NCI-H82 (cell line): ENCODE results near the gene B3GALT6.

Experiments used
- DNase-seq: peaks from one replicate; lab custom pipeline; 2025; lab: John Stamatoyannopoulos, UW

Gene B3GALT6

GRCh38 chr1:1231400-1232207, 433 bp upstream of the B3GALT6 start, which contains the start of gene SDF4:
Gene SDF4 (minus strand): TSS chr1:1232001. CDS start chr1:1228772, 3,229 bp downstream.
- peak; percentile 97 for DNase-seq

DNA sequence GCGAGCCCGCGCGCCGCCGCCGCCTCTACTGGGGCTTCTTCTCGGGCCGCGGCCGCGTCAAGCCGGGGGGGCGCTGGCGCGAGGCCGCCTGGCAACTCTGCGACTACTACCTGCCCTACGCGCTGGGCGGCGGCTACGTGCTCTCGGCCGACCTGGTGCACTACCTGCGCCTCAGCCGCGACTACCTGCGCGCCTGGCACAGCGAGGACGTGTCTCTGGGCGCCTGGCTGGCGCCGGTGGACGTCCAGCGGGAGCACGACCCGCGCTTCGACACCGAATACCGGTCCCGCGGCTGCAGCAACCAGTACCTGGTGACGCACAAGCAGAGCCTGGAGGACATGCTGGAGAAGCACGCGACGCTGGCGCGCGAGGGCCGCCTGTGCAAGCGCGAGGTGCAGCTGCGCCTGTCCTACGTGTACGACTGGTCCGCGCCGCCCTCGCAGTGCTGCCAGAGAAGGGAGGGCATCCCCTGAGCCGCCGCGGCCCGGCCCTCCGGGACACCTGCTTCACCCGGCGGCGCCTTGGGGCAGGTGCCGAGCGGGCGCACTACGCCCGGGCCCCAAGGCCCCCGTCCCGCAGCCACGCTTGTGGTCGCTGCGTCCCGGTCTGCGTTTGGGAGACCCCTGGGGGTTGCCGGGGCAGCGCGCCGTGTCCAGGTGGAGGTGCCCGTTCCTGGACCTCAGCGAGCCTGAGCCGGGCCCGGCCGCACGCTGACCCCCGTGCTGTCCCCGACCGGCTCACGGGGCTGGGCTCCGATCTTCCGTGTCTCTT, 944 bp downstream of the B3GALT6 start:
- no peak for DNase-seq

DNA sequence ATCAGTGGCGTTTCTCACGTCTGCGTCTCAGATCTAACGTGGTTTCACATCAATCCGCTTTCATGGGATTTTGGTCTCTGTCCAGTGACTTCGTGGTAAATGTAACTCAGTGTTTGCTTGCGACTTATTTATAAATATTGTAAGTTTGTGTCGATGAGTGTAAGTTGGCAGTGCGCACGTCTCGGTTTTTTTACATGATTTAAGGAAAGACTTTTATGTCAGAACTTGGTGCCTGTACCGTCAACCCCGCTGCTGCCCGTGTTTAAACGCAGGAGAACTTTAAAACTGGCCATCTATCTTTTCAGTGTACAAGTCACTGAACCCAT, 1.5 kb downstream of the B3GALT6 start:
- no peak for DNase-seq

- DNase-seq = no peak
Observed at GRCh38 chr1:1234180-1234808, 2.3 kb downstream of the B3GALT6 start.

DNA sequence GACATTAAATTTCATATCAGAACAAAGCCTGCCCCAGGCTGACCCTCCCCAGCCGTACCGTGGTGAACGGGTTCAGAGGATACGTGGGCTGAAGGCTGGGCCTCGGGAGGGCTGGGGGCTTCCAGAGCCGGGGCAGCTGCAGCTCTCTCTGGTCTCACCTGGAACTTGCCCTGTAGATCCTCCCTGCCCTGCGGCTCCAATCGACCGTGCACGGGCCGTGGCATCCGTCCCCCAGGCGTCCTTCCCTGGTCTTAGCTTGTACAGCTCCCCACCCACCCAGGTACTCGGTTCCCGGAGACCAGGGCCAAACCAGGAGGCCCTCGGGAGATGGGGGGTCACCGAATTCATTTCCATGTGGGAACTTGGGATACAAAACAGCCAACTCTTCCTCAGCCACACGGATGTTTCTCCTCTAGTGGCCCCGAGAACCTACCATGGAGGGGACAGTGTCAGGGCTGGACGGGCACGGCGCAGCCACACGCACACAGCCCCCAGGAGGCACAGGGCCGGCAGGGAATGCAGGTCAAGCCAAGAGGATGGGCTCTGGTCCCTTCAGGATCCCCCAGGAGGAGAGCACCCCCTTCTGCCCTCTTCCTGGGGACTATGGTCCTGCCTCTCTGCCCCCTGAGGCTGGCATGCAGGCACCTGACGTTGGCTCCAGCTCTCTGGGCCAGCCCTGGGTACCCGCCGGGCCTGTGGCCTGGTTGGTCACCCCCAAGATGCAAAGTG, 3.1 kb downstream of the B3GALT6 start:
- DNase-seq = no peak

GRCh38 chr1:1236176-1236763, 4.2 kb downstream of the B3GALT6 start:
- no peak for DNase-seq

DNA sequence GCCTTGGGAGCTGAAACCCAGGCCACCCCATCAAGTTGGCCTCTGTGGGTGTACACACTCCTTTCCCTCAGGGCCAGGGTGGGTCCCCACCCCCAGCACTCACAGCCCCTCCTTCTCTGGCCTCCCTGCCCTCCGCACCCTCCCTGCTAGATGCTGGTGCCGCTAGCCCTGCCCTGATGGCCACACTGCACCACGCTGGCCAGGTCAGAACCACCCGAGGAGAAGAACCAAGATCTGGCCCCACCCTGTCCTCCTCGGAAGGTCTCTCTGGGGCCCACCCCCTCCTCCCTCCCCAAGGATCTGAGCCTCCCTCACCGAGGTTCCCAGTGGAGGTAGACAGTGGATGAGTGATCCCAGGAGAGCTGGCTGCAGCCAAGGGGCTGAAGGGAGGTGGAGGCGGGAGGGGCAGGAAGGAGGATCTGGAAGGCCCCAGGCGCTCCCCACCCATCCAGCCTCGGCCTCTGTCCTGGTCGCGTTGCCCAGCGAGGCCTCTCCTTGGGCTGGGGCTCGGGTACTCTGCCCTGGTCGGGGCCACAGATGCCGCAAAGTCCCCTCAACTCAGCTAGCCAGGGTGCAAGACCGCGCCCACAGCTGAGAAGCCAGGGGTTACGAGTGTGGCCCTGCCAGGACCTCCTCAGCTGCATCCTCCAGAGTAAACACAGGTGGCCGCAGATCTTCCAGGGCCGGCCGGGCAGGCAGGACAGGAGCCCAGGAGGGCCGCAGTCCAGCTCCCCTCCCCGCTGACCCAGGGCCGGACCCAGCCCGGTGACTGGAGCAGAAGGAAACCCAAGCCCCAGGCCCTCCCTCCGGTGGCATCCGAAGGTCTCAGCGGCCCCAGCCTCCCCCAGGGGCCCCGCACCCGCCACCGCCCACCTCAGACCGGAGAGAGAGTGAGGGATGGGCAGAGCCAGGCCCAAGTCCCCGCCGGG, 5.2 kb downstream of the B3GALT6 start:
- DNase-seq = no peak

GRCh38 chr1:1237874-1238701, 6.1 kb downstream of the B3GALT6 start:
- no peak for DNase-seq

DNA sequence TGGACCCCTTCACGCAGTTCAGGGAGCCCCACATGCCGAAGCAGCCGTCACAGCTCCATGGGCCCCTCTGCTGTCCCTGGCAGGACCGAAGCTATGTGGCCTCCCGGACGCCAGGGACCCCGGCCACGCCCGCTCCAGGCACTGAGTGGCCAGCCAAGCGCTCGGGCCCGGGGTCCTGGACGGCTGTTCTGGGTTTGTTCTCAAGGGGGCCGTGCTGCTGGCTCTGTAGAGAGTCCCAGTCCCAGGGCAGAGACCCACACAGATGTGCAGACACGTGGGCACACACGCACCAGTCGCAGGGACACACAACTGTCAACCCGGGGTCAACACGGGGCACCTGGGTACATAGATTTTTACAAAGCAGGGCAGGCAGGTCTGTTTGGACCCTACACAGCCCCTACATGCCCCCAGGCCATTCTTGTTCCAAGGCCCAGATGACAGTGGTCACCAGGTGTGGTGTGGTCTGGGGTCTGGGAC, 6.7 kb downstream of the B3GALT6 start:
- DNase-seq = no peak

DNA sequence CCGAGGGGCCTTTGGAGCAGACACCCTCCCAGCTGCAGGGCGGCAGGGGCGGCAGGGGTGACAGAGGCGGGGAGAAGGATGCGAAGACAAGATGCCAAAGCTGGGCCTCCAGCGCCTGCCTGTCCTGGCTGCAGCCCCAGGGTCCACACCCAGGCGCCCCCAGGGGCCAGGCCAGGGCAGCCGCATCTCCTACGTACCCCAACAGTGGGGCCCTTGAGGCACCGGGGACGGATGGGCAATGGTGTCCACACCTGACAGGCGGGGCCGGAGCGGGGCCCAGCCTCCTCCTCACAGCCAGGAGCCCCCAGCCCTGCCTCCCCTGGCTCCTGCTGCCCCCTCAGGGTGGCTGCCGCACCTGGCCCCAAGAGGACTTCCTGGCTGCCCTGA, 7.2 kb downstream of the B3GALT6 start:
- DNase-seq = no peak

DNA sequence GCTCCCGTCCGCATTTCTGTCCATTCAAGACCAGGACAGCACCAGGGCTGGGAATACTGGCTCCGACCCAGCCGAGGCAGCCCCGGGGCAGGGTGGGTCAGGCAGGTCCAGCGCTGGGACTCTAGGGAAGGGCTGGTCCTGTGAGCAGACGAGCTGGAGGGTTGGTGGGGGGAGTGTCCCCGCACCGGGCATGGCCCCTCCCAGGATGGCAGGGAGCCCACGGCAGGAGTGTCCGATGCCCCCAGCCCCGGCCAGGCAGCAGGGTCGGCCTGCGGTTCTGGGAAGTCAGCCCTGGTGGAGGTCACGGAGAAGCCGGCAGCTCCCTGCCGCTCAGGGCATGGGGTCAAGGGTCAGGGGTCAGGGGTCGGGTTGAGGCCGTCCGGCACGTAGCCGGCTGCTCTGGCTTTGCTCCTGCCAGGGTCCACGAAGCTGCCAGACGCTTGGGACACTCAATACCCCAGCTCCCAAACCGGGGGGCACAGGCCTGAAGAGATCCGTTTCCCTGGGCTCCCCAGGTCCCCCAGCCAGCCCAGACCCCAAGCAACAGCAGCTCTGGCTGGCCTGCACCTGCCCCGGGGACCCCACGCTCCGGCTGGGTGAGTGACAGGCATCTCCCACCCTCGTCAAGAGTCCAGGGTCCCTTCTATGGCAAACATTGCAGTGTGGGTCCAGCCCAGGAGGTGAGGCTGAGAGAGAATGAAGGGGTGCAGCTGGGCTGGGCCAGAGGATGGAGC, 7.7 kb downstream of the B3GALT6 start:
- no peak for DNase-seq

- DNase-seq = no peak
Observed at GRCh38 chr1:1240348-1240732, 8.3 kb downstream of the B3GALT6 start.

DNA sequence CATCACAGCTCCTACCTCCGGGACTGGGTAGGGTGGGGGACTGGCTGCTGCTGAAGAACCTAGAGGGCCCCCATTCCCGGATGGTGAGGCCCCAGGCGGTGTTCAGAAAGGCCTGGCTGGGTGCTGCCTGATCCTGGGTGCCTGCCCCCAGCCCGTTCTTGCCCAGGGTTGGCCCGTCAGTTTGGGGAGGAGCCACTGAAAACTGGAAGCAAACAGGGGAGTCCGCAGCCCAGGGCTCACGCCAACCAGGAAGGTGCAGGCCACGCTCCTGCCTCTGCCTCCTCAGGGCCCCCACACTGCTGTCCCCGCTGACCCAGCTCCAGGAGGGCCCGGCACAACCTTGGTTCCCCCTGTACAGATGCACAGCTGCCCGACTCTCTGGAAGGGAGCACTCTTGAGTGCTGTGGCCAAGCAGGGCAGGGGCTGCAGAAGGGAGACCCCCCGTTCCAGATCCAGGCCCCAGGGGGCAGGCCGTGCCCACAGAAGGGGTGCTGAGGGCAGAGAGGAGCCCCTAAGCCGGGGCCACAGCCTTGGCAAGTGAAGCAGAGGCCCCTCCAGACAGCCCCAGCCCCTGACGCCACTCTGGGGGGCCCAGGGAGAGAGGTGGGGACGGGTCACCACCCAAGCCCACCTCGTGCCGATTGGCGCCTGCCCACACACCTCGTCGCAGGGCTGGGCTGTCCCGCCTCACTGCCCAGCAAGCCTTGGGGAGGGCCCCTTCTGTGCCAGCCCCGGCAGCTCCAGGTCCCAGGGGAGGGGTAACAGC, 9.0 kb downstream of the B3GALT6 start:
- no peak for DNase-seq

GRCh38 chr1:1241588-1242219, 9.7 kb downstream of the B3GALT6 start:
- no peak for DNase-seq

DNA sequence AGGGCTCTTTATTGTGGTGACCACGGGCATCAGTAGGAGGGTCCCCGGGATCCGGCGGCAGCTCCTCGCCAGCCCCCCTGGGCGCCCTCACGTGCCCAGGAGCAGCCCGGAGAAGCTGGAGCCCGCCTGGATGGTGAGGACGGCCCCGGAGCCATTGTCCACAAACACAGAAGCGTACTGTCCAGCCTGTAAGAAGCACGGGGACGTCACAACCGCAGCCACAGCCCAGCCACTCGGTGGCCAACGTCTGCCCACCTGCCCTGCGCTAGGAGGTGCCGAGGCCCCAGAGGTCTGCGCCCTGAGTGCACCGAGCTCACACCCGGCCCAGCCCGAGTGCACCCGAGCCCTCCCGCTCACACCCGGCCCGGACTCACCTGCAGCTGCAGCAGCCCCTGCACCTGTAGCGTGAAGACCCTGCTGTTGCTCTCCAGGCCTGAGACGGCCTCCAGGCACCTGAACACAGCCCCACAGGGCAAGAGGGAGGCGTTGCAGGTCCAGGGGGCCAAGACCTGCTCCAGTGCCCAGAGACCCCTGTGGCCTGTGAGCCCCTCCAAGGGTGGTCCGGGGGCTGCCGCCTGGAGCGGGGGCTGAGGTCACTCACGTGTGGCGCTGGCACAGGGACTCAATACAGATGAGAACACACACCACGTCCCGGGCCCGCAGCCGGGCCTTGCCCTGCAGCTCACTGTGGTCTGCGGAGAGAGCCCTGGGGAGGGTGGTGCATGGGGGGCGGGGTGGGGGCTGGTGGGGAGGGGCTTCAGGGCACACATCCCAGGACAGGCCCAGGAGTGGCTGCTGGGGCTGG, 10.6 kb downstream of the B3GALT6 start:
- no peak for DNase-seq

- DNase-seq = no peak
Observed at GRCh38 chr1:1243266-1243660, 11.2 kb downstream of the B3GALT6 start.

DNA sequence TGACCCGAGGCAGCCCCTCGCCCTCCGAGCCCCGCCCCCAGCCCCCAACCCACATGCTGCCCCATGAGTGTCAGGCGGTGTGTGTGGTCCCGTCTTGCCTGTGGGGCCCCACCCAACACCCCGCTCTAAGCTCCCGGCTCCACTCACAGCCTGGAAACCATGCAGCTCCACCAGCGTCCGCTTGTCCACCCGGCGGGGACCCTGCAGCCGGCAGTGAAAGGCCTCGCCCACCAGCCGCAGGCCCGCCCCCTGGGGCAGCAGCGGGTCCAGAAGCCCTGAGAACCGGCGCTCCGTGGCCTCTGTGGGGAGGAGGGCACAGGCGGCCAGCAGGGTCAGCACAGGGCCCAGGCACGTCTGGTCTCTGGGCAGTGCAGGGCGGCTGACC, 11.8 kb downstream of the B3GALT6 start:
- no peak for DNase-seq
